HG02938 (cell line): Measurements from ENCODE around the gene WDTC1.

ENCODE experiments used
- ATAC-seq: cut with Tn5 transposase; IDR thresholded peaks from one replicate; pipeline ENCODE4 v1.9.1; 2021; ENCODE audit warnings: mild to moderate bottlenecking, moderate library complexity; ENCODE audit not compliant: unreplicated experiment

Gene WDTC1

DNA sequence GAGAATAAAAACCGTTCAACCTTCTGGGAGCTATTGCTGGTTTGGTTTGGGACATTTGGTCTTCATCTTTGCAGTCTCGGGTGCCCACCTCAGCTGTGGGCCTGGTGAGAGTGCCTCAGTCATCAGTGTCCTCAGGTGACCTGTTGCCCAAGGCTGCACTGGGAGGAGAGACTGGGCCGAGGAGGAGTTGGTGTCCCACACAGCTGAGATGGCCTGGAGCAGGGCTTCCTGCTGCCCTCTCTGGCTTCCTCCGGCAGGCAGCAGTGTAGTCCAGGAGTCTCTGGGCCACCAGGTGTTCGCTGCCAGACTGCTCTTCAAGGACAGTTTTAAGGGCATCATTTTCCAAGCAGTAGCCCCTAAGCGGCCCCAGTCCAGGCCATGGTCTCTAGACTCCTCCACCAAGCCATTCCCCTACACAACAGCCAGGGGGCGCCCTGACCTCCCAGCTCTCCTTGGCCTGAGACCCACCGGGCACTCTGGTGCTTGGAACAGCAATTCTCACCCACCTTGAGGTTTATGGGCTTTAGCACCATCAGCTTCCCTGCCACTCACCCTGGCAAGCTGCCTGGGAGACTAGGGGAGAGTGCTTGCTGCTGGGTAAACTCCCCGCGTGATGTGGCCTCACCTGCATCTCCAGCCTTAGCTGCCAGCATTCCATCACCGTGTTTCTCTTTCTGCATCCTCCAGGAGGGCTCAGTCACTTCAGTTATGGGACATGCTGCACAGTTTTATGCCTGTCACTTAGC is 98.3 kb downstream of the WDTC1 start:
- no peak for ATAC-seq

DNA sequence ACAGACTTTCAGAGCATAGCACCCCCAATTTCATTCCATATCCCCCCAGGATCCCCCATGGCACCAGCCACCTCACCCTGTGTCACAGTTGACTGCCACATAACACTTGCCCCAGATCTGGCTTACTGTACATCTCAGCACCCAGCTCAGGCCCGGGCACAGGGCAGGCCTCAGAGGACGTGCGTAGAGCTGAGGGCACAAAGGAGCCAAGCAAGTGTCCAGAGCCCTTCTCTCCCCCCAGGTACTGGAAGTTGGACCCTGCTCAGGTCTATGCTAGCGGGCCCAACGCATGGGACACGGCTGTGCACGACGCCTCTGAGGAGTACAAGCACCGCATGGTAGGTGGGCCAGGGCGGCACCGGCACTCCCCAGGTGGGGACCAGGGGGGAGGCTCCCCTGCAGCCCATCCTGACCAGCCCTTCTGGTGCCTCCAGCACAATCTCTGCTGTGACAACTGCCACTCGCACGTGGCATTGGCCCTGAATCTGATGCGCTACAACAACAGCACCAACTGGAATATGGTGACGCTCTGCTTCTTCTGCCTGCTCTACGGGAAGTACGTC is 99.4 kb downstream of the WDTC1 start:
- no peak for ATAC-seq

GRCh38 chr1:27335506-27336422 is 101.3 kb downstream of the WDTC1 start:
- ATAC-seq, result no peak

GRCh38 chr1:27336756-27337155 is 102.3 kb downstream of the WDTC1 start:
- no peak for ATAC-seq

GRCh38 chr1:27338751-27339150 is 104.3 kb downstream of the WDTC1 start:
- ATAC-seq, result no peak

DNA sequence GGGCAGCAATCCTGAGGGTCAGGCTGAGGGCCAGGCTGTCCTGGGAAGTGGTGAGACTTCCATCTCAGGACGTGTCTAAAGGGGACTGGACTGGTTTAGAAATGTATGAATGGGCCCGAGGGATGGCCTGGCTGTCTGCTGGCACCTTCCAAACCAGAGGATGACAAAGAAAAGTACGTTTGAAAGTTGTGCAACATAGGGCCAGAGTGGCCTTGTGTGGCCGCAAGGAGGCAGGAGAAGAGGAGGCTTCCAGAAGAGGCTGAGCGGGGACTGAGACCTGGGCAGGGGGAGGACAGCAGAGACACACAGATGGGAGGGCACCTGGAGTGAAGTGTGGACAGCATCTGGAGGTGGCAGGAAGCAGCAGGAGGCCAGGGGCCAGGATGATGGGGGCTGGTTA is 104.8 kb downstream of the WDTC1 start:
- no peak for ATAC-seq

GRCh38 chr1:27341525-27342252 is 107.3 kb downstream of the WDTC1 start, which contains the start of gene SYTL1:
Gene SYTL1 (plus strand): TSS chr1:27342022. CDS start chr1:27345335, 3,313 bp downstream.
- ATAC-seq, result no peak

DNA sequence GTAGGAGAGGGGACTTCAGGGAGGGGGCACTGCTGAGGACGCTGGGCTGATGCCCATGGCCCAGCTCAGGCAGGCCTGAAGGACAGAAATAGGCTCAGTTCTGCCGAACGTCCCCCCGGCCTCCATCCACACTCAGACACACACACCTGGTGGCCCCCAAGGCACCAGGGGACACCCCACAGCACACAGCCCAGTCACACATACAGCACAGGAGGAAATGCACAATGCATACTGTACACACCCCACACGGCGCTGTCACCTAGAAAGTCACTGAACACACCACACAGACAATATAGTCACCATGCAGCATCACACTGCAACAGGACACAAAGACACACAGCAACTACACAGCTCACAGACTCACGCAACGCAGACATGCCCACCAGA is 108.0 kb downstream of the WDTC1 start:
- no peak for ATAC-seq

- ATAC-seq, result no peak
These were observed 108.6 kb downstream of the WDTC1 start for GRCh38 chr1:27342778-27343638.

GRCh38 chr1:27343639-27344025 is 109.2 kb downstream of the WDTC1 start:
- no peak for ATAC-seq

- ATAC-seq, result no peak
These were observed 110.8 kb downstream of the WDTC1 start for GRCh38 chr1:27345272-27345671.

GRCh38 chr1:27346357-27346756 is 111.9 kb downstream of the WDTC1 start:
- ATAC-seq, result no peak

DNA sequence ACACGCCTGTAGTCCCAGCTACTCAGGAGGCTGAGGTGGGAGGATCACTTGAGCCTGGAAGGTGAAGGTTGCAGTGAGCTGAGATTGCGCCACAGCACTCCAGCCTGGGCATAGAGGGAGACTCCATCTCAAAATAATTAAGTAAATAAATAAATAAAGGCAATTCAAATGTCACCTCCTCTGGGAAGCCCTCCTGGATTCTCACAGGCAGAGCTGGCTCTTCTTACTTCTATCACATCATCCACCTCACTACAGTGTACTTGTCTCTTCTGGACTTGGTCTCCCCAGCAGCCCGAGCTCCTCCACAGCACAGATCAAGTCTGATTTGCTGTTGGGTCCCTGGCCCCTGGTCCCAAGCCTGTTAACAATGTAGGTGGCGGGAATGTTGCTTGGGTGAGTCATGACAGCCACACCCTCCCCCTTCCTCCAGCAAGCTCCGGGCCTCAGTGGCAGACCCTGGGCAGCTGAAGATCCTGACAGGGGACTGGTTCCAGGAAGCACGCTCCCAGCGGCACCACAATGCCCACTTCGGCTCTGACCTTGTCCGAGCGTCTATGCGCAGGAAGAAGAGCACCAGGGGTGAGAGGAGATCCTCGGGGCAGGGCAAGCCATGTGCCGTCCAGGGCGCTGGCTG is 112.7 kb downstream of the WDTC1 start:
- ATAC-seq, result no peak

GRCh38 chr1:27348861-27349783 is 114.7 kb downstream of the WDTC1 start:
- ATAC-seq, result no peak

DNA sequence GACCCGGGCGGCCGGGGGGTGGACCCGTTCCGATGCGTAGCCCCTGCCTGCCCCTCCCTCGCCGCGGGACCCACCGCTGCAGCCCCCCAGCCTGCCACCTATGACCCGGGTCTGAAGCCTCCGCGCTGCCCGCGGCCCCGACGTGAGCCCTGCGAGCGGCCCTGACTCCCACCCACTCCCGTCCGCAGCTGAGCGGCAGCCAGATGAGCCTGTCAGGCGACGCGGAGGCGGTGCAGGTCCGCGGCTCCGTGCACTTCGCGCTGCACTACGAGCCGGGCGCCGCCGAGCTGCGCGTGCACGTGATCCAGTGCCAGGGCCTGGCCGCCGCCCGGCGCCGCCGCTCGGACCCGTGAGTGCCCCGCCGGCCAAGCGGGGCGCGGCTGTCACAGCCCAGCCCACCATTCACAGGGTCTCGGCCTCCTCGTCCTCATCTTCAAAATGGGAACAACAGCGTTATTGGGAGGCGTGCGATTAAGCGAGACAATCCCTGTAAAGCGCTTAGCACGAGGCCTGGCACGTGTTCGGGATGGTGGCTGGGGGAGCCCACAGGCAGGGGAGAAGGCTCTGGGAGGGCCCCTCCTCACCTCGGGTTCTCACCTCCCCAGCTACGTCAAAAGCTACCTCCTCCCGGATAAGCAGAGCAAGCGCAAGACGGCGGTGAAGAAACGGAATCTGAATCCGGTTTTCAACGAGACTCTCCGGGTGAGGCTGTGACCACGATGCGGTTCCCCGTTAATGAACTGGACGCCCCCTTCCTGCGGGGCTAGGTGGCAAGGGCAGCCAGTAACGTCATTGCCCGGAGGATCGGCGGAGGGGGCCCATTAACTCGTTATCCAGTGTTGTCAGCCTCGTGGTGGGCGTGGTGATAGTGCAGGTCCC is 115.6 kb downstream of the WDTC1 start:
- no peak for ATAC-seq

- no peak for ATAC-seq
These were observed 116.5 kb downstream of the WDTC1 start for GRCh38 chr1:27350663-27351540.
